Stimulated activated CD8-positive, alpha-beta memory T cell treated with anti-CD3 and anti-CD28 coated beads, Interleukin-7, amount 100 ng/mL, for 1 hour (primary cell): ENCODE data around the gene SLC5A5.
A peak's percentile ranks its signal among the peaks of the same experiment; 100 is the strongest.
"Not testable (repeated sequence)": the region's sequence is repeated elsewhere in the genome, so short reads cannot be mapped to it uniquely, and the experiment has no call there.

ENCODE experiments used
- DNase-seq, 2 donors: peaks; one replicate each; pipeline ENCODE4 v3.0.0-alpha.2; 2020; ENCODE audit warnings: low read depth in 2 of 2

The SLC5A5 gene

GRCh38 chr19:17871032-17871877, 490 bp upstream of the SLC5A5 start:
- no peak for DNase-seq

DNA sequence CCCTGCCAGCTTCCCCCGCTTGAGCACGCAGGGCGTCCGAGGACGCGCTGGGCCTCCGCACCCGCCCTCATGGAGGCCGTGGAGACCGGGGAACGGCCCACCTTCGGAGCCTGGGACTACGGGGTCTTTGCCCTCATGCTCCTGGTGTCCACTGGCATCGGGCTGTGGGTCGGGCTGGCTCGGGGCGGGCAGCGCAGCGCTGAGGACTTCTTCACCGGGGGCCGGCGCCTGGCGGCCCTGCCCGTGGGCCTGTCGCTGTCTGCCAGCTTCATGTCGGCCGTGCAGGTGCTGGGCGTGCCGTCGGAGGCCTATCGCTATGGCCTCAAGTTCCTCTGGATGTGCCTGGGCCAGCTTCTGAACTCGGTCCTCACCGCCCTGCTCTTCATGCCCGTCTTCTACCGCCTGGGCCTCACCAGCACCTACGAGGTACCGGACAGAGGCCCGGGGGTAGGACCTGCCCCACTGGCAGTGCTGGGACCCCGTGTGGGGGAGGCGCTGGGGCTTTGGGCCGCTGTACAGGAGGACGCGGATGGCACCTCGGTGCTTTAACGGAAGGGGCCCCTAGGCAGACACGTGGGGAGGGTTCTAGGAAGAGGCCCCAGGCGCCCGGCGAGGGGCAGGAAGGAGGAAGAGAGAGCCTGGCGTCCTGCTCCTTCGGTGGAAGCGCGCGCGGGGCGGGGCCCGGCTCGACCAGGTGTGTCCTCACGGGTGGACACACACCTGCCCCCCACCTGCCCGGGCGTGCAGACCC, 681 bp downstream of the SLC5A5 start:
- DNase-seq: no peak

GRCh38 chr19:17873786-17874757, 2.3 kb downstream of the SLC5A5 start:
- peak in 1 of 2 donors; percentile 36 for DNase-seq

- no peak for DNase-seq
Measured at GRCh38 chr19:17874758-17875135, 3.0 kb downstream of the SLC5A5 start.

GRCh38 chr19:17877696-17878095, 6.0 kb downstream of the SLC5A5 start:
- DNase-seq: no peak

DNA sequence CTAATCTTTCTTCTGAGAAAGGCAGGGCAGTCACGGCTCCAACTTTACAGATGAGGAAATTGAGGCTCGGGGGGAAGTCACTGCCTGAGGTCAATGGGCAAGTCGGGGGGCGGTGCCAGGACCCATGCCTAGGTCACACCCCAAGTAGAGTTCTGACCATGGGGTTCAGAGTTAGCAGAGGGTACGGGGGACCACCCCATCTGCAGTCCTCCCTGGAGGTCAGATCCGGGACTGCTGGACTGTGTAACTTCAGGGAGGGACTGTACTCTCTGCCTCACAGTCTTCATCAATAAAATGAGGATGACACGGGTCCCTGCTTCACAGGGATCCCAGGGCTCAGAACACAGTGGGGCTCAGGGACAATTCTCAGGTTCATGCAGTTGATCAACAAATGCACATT, 7.7 kb downstream of the SLC5A5 start:
- DNase-seq: no peak

DNA sequence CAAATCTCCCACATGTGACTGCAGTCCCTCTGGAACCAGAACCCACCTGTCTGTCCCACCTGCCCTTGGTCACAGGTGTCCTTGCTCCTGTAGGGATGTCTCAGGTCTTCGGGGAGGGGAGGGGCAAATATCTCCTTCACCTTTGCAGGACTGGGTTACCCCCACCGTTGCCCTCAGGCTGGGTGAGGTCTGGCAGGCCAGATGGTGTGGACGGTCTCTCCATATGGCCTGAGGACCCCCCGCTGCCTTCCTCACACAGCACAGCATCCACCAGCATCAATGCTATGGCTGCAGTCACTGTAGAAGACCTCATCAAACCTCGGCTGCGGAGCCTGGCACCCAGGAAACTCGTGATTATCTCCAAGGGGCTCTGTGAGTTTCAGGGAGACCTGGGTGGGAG, 10.0 kb downstream of the SLC5A5 start:
- no peak for DNase-seq

GRCh38 chr19:17883627-17884410, 12.1 kb downstream of the SLC5A5 start:
- DNase-seq: no peak

DNA sequence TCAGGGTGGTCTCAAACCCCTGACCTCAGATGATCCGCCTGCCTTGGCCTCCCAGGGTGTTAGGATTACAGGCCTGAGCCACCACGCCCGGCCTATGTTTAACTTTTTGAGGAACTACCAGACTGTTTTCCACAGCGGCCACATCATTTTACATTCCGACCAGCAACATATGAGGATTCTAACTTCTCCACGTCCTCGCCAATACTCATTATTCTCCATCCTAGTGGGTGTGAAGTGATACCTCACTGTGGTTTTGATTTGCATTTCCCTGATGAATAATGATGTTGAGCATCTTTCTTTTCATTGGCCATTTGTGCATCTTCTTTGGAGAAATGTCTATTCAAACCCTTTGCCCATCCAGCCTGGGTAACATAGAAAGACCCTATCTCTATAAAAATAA, 14.8 kb downstream of the SLC5A5 start:
- DNase-seq: no peak

DNA sequence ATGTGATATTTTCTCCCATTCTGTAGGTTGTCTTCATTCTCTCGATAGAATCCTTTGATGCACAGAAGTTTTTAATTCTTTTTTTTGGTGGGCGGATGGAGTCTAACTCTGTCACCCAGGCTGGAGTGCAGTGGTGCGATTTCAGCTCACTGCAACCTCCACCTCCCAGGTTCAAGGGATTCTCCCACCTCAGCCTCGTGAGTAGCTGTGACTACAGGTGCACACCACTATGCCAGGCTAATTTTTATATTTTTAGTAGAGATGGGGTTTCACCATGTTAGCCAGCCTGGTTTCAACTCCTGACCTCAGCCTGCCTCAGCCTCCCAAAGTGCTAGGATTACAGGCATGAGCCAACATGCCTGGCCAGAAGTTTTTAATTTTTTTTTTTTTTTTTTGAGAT, 15.5 kb downstream of the SLC5A5 start:
- not testable (repeated sequence) for DNase-seq

- no peak for DNase-seq
Measured at GRCh38 chr19:17888260-17888659, 16.5 kb downstream of the SLC5A5 start.

GRCh38 chr19:17889609-17890214, 18.0 kb downstream of the SLC5A5 start:
- no peak for DNase-seq

GRCh38 chr19:17893766-17894165, 22.0 kb downstream of the SLC5A5 start:
- DNase-seq: no peak

- no peak for DNase-seq
Measured at GRCh38 chr19:17902701-17903100, 31.0 kb downstream of the SLC5A5 start.

GRCh38 chr19:17908244-17908643, 36.5 kb downstream of the SLC5A5 start:
- no peak for DNase-seq

DNA sequence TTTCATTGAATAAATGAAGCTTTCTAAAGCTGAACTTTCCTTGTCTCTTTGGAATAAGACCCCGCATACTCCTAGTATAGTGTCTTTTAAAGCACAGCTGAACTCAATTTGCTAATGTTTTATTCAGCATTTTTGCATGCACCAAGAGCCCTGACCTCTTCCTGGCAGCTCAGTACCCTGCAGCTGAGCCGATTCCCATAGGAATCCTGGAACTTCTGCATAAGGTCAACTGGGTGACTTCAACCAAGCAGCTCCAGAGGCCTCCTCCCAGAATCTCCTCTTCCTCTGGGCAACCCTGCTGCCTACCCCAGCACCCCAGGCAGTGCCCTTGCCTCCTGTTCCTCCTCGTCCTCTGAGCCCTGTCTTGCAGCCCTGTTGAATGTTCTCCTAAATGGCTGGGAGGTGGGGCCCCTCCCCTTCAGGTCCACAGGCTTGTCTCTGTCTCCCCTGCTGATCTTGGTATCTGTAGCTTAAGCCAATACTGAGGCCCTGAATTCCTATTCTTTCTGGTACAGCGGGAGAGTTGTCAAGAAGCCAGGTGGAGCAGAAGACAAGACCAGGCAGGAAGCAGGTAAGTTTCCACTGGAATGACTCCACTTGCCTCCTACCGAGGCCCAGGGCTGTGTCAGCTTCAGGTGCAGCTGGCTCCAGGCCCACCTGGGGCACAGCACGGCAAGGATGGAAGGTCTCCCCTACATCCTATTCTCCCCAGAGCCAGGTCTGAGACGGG, 37.4 kb downstream of the SLC5A5 start:
- DNase-seq: no peak

- no peak for DNase-seq
Measured at GRCh38 chr19:17910791-17911360, 39.1 kb downstream of the SLC5A5 start.

GRCh38 chr19:17915940-17916593, 44.3 kb downstream of the SLC5A5 start:
- DNase-seq: no peak

DNA sequence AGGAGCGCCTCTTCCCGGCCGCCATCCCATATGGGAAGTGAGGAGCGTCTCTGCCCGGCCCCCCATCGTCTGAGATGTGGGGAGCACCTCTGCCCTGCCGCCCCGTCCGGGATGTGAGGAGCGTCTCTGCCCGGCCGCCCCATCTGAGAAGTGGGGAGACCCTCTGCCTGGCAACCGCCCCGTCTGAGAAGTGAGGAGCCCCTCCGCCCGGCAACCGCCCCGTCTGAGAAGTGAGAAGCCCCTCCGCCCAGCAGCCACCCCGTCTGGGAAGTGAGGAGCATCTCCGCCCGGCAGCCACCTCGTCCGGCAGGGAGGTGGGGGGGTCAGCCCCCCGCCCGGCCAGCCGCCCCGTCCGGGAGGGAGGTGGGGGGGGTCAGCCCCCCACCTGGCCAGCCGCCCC, 46.4 kb downstream of the SLC5A5 start:
- DNase-seq: not testable (repeated sequence)
